ENCODE measurements around the gene CORO1C. TPM values are rescaled to one million over a fixed set of nuclear protein-coding genes. Genes with fewer than 3 reads are reported as not detected.

CORO1C gene
- total and polyA plus RNA-seq, 9 of the 15 experiments (the other 6 are each of a cell fraction or from before 2014, with no cell fraction given) = 55.2 to 280 (median 150) TPM

DNA sequence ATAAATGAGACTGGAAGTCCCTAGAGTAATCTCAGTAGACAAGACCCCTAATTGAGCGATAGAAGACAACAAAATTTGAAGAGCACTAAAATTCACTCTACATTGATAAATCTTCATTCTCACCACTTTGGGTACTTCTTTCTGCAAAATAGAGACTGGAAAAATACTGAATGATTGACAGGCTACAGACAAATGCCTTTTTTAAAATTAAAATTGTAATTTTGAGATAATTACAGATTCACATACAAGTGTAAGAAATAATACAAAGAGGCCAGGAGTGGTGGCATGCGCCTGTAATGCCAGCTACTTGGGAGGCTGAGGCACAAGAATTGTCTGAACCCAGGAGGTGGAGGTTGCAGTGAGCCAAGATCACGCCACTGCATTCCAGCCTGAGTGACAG, 4.5 kb upstream of the CORO1C start:
- Histone ChIP-seq H3K79me2 (ENCODE audit: control insufficient read depth, insufficient read depth, low read length) (peaks cover 5% of the 10 kb centered on the region), H3K27me3 (ENCODE audit: control insufficient read depth in 2 of 2, insufficient read depth in 2 of 2, low read length in 2 of 2) (no peaks in the 10 kb centered on the region), H3K9me1 (ENCODE audit: control insufficient read depth, insufficient read depth, low read length) (no peaks in the 10 kb centered on the region), H3K9ac (ENCODE audit: insufficient read depth in 1 of 2, low read depth in 2 of 2, low read length in 2 of 2) (no peak overlapping the region), H3K4me2 (ENCODE audit: insufficient read depth, low read length) (no peak overlapping the region), H4K20me1 (replicated peaks; ENCODE audit: control insufficient read depth, insufficient read depth, low read length) (no peaks in the 10 kb centered on the region), H3K4me1 (replicated peaks in 1 of 2; ENCODE audit: control insufficient read depth in 2 of 2, insufficient read depth in 2 of 2, low read length in 2 of 2) (peaks cover 9 to 16% of the 10 kb centered on the region in 2 experiments; a peak in 4 of 5 replicates), H3K4me3 (no peak overlapping the region), H3K27ac (ENCODE audit: extremely low read depth, low read depth, low read length) (no peak overlapping the region), H3K36me3 (ENCODE audit: control insufficient read depth, insufficient read depth, low read length) (no peaks in the 10 kb centered on the region), H2AFZ (ENCODE audit: low read depth, low read length) (no peak overlapping the region), H3K9me3 (replicated peaks; ENCODE audit: control insufficient read depth, insufficient read depth, low read depth, low read length) (no peaks in the 10 kb centered on the region)
- ATAC-seq = no peak
- CTCF ChIA-PET (ENCODE audit: low intra/inter-chr PET ratio) = no interaction called here
- DNase-seq (ENCODE audit: extremely low read depth in 1 of 4, low spot score in 3 of 4) = no peak
- in situ Hi-C loops (cut with MboI) (no loop called here), intact Hi-C loops (cut with micrococcal nuclease) (no loop called here)
- no peak for FAIRE-seq
- BruUV-seq (replicated peaks) = no TSS peak
- 63% methylated on average over 3 of the region's 3 CpGs for WGBS (ENCODE audit: insufficient coverage, low coverage, missing lambda C conversion rate)
- TF ChIP-seq, protein P1, sequence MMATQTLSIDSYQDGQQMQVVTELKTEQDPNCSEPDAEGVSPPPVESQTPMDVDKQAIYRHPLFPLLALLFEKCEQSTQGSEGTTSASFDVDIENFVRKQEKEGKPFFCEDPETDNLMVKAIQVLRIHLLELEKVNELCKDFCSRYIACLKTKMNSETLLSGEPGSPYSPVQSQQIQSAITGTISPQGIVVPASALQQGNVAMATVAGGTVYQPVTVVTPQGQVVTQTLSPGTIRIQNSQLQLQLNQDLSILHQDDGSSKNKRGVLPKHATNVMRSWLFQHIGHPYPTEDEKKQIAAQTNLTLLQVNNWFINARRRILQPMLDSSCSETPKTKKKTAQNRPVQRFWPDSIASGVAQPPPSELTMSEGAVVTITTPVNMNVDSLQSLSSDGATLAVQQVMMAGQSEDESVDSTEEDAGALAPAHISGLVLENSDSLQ (IDR thresholded peaks at IDR 0.05) = peak; percentile 64
- no peak for TF ChIP-seq KDM5B (IDR thresholded peaks at IDR 0.05; ENCODE audit: insufficient replicate concordance, low read depth, low read length)
- POLR2A ChIA-PET = interaction anchor here (0.9 kb wide), 1 partner anchor 10 kb away, joined by 3 read pairs; no protein-coding TSS in a partner anchor
